K562 (cell line): Measurements from ENCODE around the gene GPR148. TPM values are rescaled to one million over a fixed set of nuclear protein-coding genes. Genes with fewer than 3 reads are reported as not detected.
A peak's percentile ranks its signal among the peaks of the same experiment; 100 is the strongest.

ENCODE experiments used
- CHCHD3 ChIP-seq: fragments of 250-450 bp; sonication (Bioruptor Pico); IDR thresholded peaks from 2 replicates; pipeline ENCODE4 v2.1.2; 2022; ENCODE audit warnings: mild to moderate bottlenecking
- DIDO1 ChIP-seq: fragments of 450-650 bp; IDR thresholded peaks from 2 replicates; pipeline ENCODE4 v1.6.1; 2016; ENCODE audit warnings: low read depth, missing biosample characterization, missing genetic modification characterization
- FUS ChIP-seq: fragments of 200-400 bp; formaldehyde crosslinking; optimal IDR thresholded peaks from 2 replicates; pipeline ENCODE3; 2017; ENCODE audit warnings: low read depth, low read length
- HMGN3 ChIP-seq: IDR thresholded peaks from 2 replicates; pipeline ENCODE4 v1.6.1; 2011; ENCODE audit warnings: borderline replicate concordance, low read depth, mild to moderate bottlenecking, mixed read lengths, low read length; ENCODE audit not compliant: insufficient read length; ENCODE audit errors: extremely low read depth
- MAZ ChIP-seq, 2 experiments: fragments of 450-650 bp in 1 of 2; sonication (generic) in 1 of 2; formaldehyde crosslinking; IDR thresholded peaks in 1 of 2; conservative IDR thresholded peaks in 1 of 2; 2 replicates each; pipeline versions ENCODE4 v1.4.0 to v1.5.0; 2020; ENCODE audit warnings: mild to moderate bottlenecking in 1 of 2, missing genetic modification reagents in 1 of 2
- MEF2A ChIP-seq: IDR thresholded peaks from 2 replicates; pipeline ENCODE4 v1.6.1; 2011; ENCODE audit warnings: low read depth, mild to moderate bottlenecking, low read length, moderate library complexity; ENCODE audit not compliant: control insufficient read depth
- PTTG1 ChIP-seq: fragments of 450-650 bp; IDR thresholded peaks from 2 replicates; pipeline ENCODE4 v1.6.1; 2016; ENCODE audit warnings: low read depth, mild to moderate bottlenecking, missing genetic modification characterization, missing compliant biosample characterization
- PYGO2 ChIP-seq: fragments of 450-650 bp; IDR thresholded peaks from 2 replicates; pipeline ENCODE4 v1.6.1; 2016; ENCODE audit warnings: mild to moderate bottlenecking, missing genetic modification characterization, moderate library complexity, missing compliant biosample characterization
- RERE ChIP-seq: sonication (generic); formaldehyde crosslinking; IDR thresholded peaks from 2 replicates; pipeline ENCODE4 v1.8.0; 2023; ENCODE audit warnings: missing genetic modification reagents, mild to moderate bottlenecking, borderline replicate concordance
- SAP30 ChIP-seq: fragments of 200-600 bp; sonication (generic); IDR thresholded peaks from 2 replicates; pipeline ENCODE4 v1.6.1; 2012; ENCODE audit warnings: borderline replicate concordance, low read depth, mild to moderate bottlenecking, moderate library complexity, low read length, control low read depth, inconsistent platforms; ENCODE audit not compliant: insufficient read depth, poor library complexity, severe bottlenecking
- SP1 ChIP-seq: sonication (generic); formaldehyde crosslinking; IDR thresholded peaks from 2 replicates; pipeline ENCODE4 v1.8.1; 2022; ENCODE audit warnings: mild to moderate bottlenecking, missing genetic modification reagents
- TAL1 ChIP-seq: fragments of 450-650 bp; IDR thresholded peaks from 2 replicates; pipeline ENCODE4 v1.6.1; 2016; ENCODE audit warnings: mild to moderate bottlenecking
- TFE3 ChIP-seq: fragments of 450-650 bp; formaldehyde crosslinking; IDR thresholded peaks from 2 replicates; pipeline ENCODE4 v1.4.0; 2020; ENCODE audit warnings: mild to moderate bottlenecking, mixed read lengths
- ZBTB43 ChIP-seq: sonication (generic); formaldehyde crosslinking; IDR thresholded peaks from 2 replicates; pipeline ENCODE4 v1.8.0; 2023; ENCODE audit warnings: mild to moderate bottlenecking, missing genetic modification reagents
- ZNF232 ChIP-seq: sonication (generic); formaldehyde crosslinking; IDR thresholded peaks from 2 replicates; pipeline ENCODE4 v1.8.0; 2022; ENCODE audit warnings: mild to moderate bottlenecking, missing genetic modification reagents
- ZNF511 ChIP-seq: sonication (generic); formaldehyde crosslinking; IDR thresholded peaks from 2 replicates; pipeline ENCODE4 v1.8.0; 2022; ENCODE audit warnings: mild to moderate bottlenecking, missing genetic modification reagents
- ZNF780A ChIP-seq: fragments of 250-450 bp; sonication (Bioruptor Pico); IDR thresholded peaks from 2 replicates; pipeline ENCODE4 v1.5.0; 2021; ENCODE audit warnings: mild to moderate bottlenecking
- polyA plus RNA-seq, 8 experiments: library from polyadenylated mRNA; depleted of rRNA in 4 of 8; stranded (reverse) in 5 of 8; unstranded in 3 of 8; fragments of >200 nt; fragmentation: Nextera tagmentation in 2 of 8; fragmentation: Illumina TruSeq in 1 of 8; extraction: Ambion mirVana in 2 of 8; extraction: Trizol in 1 of 8; gene quantifications; 2 replicates each; pipeline versions ENCODE4 v1.2.1 to v1.2.3, GENCODE V29; 2011 to 2014; ENCODE audit warnings: inconsistent platforms in 1 of 8, missing spikeins in 1 of 8
- total RNA-seq, 7 experiments: library from RNA; depleted of rRNA in 6 of 7; stranded (reverse); fragments of >200 nt in 6 of 7; fragmentation: Illumina TruSeq in 2 of 7; extraction: Trizol in 2 of 7; gene quantifications; 2 replicates each; pipeline versions ENCODE4 v1.2.1 to v1.2.3, GENCODE V29; 2011 to 2021; ENCODE audit warnings: low replicate concordance in 1 of 7

The GPR148 gene
- total and polyA plus RNA-seq, 9 of the 15 experiments (the other 6 are each of a cell fraction or from before 2014, with no cell fraction given) = not detected

- no peak for TF ChIP-seq DIDO1
- TF ChIP-seq TFE3 (CRISPR knock-in tag) = no peak
- TF ChIP-seq SP1 (CRISPR knock-in tag) = peak; percentile 58
- no peak for TF ChIP-seq ZNF511 (CRISPR knock-in tag)
- TF ChIP-seq SAP30 = no peak
- TF ChIP-seq ZNF232 = no peak
- no peak for TF ChIP-seq MEF2A
- no peak for TF ChIP-seq ZNF780A (CRISPR knock-in tag)
- no peak for TF ChIP-seq PYGO2 (tag)
- TF ChIP-seq FUS = no peak
- TF ChIP-seq PTTG1 (tag) = no peak
- TF ChIP-seq RERE (CRISPR knock-in tag) = no peak
- TF ChIP-seq CHCHD3 (CRISPR knock-in tag) = no peak
- peak; percentile 37 for TF ChIP-seq HMGN3
- no peak for TF ChIP-seq TAL1
- TF ChIP-seq MAZ (CRISPR knock-in tag; conservative IDR thresholded peaks at IDR 0.05 in 1 of 2, IDR thresholded peaks at IDR 0.05 in 1 of 2) = no peak
- no peak for TF ChIP-seq ZBTB43 (CRISPR knock-in tag)
Observed at GRCh38 chr2:130727286-130727924, 1.5 kb upstream of the GPR148 start (continued).
